GM10266 (cell line): ENCODE data around the gene LAMTOR5.
A peak's percentile ranks its signal among the peaks of the same experiment; 100 is the strongest.
"Not testable (repeated sequence)": the region's sequence is repeated elsewhere in the genome, so short reads cannot be mapped to it uniquely, and the experiment has no call there.

ENCODE experiments used
- DNase-seq: peaks from one replicate; pipeline ENCODE4 v3.0.0; 2012; ENCODE audit errors: extremely low spot score
- CTCF ChIP-seq: IDR thresholded peaks from 2 replicates; pipeline ENCODE4 v1.5.1; 2012; ENCODE audit warnings: mild to moderate bottlenecking, low read depth; ENCODE audit not compliant: control insufficient read depth, insufficient read depth; ENCODE audit errors: missing control alignments

LAMTOR5 gene

DNA sequence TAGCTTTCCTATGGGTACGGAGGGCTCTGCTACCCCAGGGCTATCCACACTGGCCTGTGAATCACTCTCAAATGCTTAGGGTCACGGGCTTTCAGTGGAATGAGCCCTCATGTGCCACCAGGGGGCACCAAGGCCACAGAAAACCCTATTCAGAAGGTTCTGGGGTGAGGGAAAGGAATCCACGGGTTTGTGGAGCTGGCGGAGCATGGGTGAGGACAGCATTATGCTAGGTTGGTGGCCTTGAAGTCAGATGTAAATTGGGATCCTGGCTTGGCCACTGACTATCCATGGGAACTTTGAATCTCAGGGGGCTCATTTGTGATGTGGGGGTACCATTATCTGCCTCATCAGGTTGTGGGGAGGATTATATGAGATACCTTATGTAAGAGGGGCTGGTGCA is 5.1 kb upstream of the LAMTOR5 start:
- DNase-seq = peak; percentile 54
- TF ChIP-seq CTCF = peak; percentile 79

DNA sequence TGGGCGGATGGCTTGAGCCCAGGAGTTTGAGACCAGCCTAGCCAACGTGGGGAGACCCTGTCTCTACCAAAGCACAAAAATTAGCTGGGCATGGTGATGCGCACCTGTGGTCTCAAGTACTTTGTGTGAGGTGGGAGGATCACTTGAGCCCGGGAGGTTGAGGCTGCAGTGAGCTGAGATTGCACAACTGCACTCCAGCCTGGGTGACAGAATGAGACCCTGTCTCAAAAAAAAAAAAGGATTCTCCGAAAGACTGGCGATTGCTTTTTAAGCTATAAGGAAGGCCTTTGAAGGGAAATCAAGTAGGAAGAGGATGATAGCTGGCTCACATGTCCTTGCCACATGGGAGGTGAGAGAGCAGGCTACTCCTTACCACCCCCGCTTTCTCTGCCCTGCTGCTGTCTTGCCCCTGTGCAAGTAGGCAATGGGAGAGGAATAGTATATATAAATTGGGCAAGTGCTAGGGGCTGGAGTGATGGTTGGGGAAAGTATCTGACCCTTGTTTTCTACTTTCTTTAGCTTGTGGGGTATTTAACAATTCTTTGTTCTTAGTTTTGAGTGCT is 3.8 kb upstream of the LAMTOR5 start:
- DNase-seq = no peak
- TF ChIP-seq CTCF = no peak

DNA sequence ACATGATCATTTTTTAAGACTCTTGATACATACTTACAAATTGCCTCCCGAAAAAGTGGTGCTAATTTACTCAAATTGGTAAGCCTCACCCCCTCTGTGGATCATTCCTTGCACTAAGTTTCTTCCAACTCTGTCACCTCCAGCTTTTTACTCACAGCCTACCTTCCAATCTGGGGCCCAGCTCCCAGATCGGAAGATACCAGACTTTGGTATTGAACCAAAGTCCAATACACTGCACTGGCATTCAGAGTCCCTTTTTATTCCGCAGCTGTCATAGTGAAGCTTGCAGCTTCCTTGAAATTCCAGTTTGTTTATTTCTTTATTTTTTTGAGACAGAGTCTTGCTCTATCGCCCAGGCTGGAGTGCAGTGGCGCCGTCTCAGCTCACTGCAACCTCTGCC is 1.8 kb upstream of the LAMTOR5 start:
- DNase-seq = no peak
- no peak for TF ChIP-seq CTCF

- no peak for DNase-seq
- no peak for TF ChIP-seq CTCF
Measured at GRCh38 chr1:110408488-110408887, 994 bp upstream of the LAMTOR5 start.

DNA sequence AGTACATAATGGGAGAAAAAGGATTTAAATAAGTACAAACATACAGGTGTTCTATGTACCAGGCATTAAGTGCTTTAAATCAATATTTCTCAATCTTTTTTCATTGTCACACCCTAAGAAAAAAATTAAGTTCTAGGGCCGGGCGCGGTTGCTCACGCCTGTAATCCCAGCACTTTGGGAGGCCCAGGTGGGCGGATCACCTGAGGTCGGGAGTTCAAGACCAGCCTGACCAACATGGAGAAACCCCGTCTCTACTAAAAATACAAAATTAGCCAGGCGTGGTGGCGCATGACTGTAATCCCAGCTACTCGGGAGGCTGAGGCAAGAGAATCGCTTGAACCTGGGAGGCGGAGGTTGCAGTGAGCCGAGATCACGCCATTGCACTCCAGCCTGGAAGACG is 1.1 kb downstream of the LAMTOR5 start:
- not testable (repeated sequence) for DNase-seq

DNA sequence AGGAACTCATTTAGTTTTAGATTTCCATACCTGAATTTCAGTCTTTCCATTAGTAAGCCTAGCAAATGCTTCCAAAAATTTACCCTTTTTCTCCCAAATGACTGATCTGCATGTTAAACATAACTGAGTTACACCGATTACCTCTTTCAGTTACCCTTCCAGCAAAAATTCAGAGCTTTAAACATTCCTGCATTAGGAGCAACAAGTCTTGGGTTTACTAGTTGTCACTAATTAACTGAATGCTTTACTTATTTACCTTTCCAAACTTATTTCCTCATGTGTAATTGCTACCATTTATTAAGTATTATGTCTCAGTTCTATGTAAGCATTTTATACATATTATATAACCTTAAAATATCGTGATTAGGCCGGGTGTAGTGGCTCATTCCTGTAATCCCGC is 3.1 kb downstream of the LAMTOR5 start:
- TF ChIP-seq CTCF = no peak
- DNase-seq = no peak

GRCh38 chr1:110403805-110404204 is 3.7 kb downstream of the LAMTOR5 start:
- DNase-seq = no peak
- no peak for TF ChIP-seq CTCF

DNA sequence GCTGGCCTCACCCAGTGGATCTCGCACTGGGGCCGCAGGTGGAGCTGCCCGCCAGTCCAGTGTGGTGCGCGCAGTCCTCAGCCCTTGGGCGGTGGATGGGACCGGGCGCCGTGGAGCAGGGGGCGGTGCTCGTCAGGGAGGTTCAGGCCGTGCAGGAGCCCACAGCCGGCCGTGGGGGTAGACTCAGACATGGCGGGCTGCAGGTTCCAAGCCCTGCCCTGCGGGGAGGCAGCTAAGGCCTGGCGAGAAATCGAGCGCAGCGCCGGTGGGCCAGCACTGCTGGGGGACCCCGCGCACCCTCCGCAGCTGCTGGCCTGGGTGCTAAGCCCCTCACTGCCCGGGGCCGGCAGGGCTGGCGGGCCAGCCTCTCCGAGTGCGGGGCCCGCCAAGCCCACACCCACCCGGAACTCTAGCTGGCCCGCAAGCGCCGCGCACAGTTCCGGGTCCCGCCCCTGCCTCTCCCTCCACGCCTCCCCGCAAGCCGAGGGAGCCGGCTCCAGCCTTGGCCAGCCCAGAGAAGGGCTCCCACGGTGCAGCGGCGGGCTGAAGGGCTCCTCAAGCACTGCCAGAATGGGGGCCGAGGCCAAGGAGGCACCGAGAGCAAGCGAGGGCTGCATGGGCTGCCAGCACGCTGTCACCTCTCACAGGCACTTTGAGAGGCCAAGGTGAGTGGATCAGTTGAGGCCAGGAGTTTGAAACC is 11.1 kb downstream of the LAMTOR5 start:
- DNase-seq = not testable (repeated sequence)

DNA sequence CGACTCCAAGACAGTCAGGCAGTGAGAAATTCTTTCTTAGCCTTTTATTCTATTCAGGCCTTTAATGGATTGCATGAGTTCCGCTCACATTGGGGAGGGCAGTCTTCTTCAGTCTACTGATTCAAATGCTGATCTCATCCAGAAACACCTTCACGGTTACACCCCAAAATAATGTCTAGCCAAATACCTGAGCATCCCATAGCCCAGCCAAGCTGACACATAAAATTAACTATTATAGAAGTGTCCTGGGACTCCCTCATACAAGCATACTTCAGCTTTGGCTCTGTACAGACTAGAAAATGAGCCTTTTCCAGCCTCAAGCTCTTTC is 13.0 kb downstream of the LAMTOR5 start:
- no peak for DNase-seq
- TF ChIP-seq CTCF = no peak
